BLaER1 (cell line): ENCODE measurements around the gene TST.
A peak's percentile ranks its signal among the peaks of the same experiment; 100 is the strongest.

ENCODE experiments used
- H3K27ac ChIP-seq: shearing (Covaris generic); formaldehyde crosslinking; 2 replicates; pipeline ENCODE4 v1.8.1; 2022
- H3K27me3 ChIP-seq: shearing (Covaris generic); formaldehyde crosslinking; 2 replicates; pipeline ENCODE4 v1.8.1; 2022
- H3K36me3 ChIP-seq: shearing (Covaris generic); formaldehyde crosslinking; 2 replicates; pipeline ENCODE4 v1.8.1; 2022
- H3K4me1 ChIP-seq: shearing (Covaris generic); formaldehyde crosslinking; 2 replicates; pipeline ENCODE4 v1.8.1; 2022
- H3K4me2 ChIP-seq: shearing (Covaris generic); formaldehyde crosslinking; 2 replicates; pipeline ENCODE4 v1.8.1; 2022
- H3K4me3 ChIP-seq: shearing (Covaris generic); formaldehyde crosslinking; 2 replicates; pipeline ENCODE4 v1.8.1; 2022
- H3K9ac ChIP-seq: shearing (Covaris generic); formaldehyde crosslinking; 2 replicates; pipeline ENCODE4 v1.8.1; 2022
- H3K9me3 ChIP-seq: shearing (Covaris generic); formaldehyde crosslinking; 2 replicates; pipeline ENCODE4 v1.8.1; 2022
- H4K20me1 ChIP-seq: shearing (Covaris generic); formaldehyde crosslinking; 2 replicates; pipeline ENCODE4 v1.8.1; 2022
- Cebpa-rat ChIP-seq: shearing (Covaris generic); IDR thresholded peaks from 2 replicates; pipeline ENCODE4 v1.8.1; 2022

Gene TST

DNA sequence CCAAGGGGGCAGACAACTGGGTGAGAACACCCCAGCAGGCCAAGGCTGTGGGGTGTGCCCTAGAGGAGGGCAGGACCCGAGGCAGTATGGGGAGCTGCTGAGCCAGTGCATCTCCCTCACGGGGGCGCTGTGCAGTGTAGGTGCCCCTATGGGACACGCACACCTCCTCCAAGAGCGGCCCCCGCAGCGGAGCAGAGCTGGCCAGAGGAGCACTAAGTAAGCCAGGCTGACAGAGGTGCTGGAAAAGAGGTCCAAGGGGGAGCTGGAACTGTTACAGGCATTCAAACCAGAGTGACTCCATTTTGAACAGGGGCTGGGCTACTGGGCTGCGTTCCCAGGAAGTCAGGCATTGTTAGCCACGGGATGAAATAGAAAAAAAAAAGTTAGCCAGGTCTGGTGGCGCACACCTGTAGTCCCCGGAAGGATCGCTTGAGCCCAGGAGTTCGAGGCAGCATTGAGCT, 41.8 kb downstream of the TST start:
- peak overlapping the region; percentile 41; the same call in 1 of the 2 replicates for H3K9ac ChIP-seq
- H3K4me2 ChIP-seq = peak overlapping the region; percentile 89
- no peaks in the 10 kb centered on the region for H3K27me3 ChIP-seq
- no peaks in the 10 kb centered on the region for H3K36me3 ChIP-seq
- peak overlapping the region; percentile 33; the same call in 1 of the 2 replicates for H3K27ac ChIP-seq
- no peak for TF ChIP-seq Cebpa-rat
- no peaks in the 10 kb centered on the region for H3K9me3 ChIP-seq
- peak overlapping the region; percentile 59 for H3K4me3 ChIP-seq
- H4K20me1 ChIP-seq = no peaks in the 10 kb centered on the region
- peaks cover 24% of the 10 kb centered on the region for H3K4me1 ChIP-seq

- TF ChIP-seq Cebpa-rat = no peak
- Histone ChIP-seq H3K4me2 (peak overlapping the region; percentile 89), H3K9ac (no peak overlapping the region), H3K4me1 (peaks cover 16% of the 10 kb centered on the region), H3K36me3 (no peaks in the 10 kb centered on the region), H4K20me1 (no peaks in the 10 kb centered on the region), H3K4me3 (no peak overlapping the region), H3K27me3 (no peaks in the 10 kb centered on the region), H3K9me3 (no peaks in the 10 kb centered on the region), H3K27ac (no peak overlapping the region)
These were observed 42.6 kb downstream of the TST start for GRCh38 chr22:36976606-36977005.

DNA sequence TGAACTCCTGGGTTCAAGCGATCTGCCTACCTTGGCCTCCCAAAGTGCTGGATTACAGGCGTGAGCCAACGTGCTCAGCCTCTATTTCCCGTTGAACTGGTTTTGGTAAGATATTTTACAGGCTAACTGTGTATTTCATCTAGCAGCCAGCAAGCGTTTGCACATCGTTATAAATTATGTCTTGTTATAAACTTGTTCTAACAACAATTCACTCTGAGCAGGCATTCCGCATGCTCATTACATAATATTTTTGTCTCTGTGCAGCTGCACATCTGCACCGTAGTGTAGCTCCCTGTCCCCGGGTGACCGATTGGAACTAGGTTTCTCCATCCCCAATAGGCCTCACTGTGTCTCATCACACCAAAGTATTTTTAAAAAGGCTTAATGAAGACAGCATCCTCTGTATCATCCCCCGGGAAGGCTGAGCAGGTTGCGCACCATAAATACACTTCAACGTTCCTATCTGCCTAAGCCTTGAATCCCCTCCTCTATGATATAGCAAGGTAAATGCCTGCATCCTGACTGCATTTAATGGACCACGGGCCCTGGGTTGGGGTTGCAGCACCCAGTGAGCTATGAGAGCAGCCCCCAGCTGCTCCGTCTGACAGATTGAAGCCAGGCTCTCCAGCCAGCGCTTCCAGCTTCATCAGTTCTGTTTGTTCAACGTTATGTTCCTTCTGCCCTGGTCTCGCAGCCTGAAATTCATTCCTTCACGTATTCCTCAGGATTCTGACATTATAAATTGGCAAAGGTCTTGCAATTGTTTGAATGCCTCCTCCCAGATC, 47.7 kb downstream of the TST start:
- 0 out of 2 replicates have a peak, but pooled peaks cover 3% of the 10 kb centered on the region for H3K4me1 ChIP-seq
- no peak overlapping the region for H3K9ac ChIP-seq
- no peaks in the 10 kb centered on the region for H3K9me3 ChIP-seq
- H3K4me3 ChIP-seq = no peak overlapping the region
- H3K36me3 ChIP-seq = no peaks in the 10 kb centered on the region
- TF ChIP-seq Cebpa-rat = no peak
- H3K27ac ChIP-seq = no peak overlapping the region
- no peak overlapping the region for H3K4me2 ChIP-seq
- no peaks in the 10 kb centered on the region for H4K20me1 ChIP-seq
- no peaks in the 10 kb centered on the region for H3K27me3 ChIP-seq

DNA sequence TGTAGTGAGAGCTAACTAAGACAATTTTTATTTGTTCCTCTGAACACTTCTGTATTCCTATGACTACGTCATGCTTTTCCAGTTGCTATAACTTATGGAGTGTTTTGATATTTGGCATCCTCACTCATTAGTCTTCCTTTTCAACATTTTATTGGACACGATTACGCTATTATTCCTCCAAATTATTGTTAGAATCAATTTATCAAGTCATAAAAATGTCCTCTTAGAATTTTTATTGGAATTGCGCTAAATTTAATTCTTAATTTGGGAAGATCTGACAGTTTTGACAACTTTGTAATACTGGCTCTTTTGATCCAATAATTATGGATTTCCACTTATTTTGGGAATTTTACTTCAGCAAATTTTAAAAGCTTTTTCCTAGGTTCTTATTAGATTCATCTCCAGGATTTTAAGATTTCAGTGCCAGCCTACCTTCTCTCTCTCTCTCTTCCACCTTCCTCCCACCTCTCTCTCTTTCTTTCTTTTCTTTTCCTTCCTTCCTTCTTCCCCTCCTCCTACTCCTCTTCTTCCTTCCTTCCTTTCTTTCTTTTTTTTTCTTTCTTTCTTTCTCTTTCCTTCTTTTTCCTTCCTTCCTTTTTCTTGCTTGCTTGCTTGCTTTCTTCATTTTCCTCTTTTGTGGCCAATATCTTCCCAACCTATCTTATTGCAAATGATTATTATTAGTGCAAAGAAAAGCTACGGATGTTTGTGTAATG, 50.8 kb downstream of the TST start:
- TF ChIP-seq Cebpa-rat = no peak
- Histone ChIP-seq H3K27ac (no peak overlapping the region), H3K4me2 (no peak overlapping the region), H3K4me1 (no peaks in the 10 kb centered on the region), H3K36me3 (no peaks in the 10 kb centered on the region), H3K4me3 (no peak overlapping the region), H3K9me3 (no peaks in the 10 kb centered on the region), H3K27me3 (no peaks in the 10 kb centered on the region), H4K20me1 (no peaks in the 10 kb centered on the region), H3K9ac (no peak overlapping the region)

DNA sequence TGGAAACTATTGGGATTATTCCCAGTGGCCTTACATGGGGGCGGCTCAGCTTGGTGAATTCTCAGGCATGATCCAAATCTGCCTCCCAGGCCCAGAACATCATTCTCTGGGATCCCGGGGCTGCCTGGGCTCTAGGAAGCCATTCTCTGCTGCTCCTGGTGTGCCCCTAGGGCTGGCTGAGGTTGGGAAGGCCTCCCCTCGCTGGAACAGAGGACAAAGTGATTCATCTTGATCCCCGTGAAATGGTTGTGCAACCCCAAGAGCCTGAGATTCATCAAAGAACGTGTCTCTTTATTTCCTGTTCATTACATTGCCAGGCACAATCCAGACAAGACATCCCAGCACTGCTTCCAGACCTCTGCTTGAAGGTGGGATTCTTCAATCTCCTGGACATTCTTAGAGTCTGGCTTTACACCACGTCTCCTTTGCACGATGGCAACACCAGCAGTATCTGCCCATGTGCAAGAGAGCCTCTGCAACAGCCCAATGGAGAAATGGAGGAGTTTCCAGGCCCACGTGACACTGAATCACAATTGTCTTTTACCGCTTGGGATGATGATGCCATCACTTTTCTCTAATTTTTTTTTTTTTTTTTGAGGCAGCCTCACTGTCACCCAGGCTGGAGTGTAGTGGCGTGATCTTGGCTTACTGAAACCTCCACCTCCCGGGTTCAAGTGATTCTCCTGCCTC, 52.3 kb downstream of the TST start:
- Histone ChIP-seq H3K27me3 (no peaks in the 10 kb centered on the region), H3K9ac (no peak overlapping the region), H4K20me1 (no peaks in the 10 kb centered on the region), H3K4me1 (no peaks in the 10 kb centered on the region), H3K9me3 (no peaks in the 10 kb centered on the region), H3K4me2 (no peak overlapping the region), H3K27ac (no peak overlapping the region), H3K4me3 (no peak overlapping the region), H3K36me3 (no peaks in the 10 kb centered on the region)
- TF ChIP-seq Cebpa-rat = no peak

DNA sequence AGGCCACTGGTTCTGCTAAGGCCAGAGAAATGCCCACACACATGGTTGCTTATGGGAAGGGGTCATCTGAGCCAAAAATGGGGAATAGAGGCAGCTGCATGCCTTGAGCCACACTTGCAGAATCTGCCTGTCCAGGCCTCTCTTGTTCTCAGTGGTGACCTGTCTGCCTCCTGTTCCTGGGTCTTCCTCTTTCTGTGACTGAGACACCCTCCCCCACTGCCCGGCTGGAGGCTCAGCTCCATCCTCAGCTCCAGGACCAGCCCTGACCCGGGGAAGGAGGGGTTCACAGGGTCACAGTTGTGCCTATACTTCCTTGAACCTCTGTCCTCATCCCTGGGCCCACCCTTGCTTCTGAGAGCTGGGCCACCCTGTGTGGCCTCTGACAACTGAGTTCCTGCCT, 53.6 kb downstream of the TST start:
- Histone ChIP-seq H3K4me1 (no peaks in the 10 kb centered on the region), H3K27me3 (no peaks in the 10 kb centered on the region), H3K4me3 (no peak overlapping the region), H3K36me3 (no peaks in the 10 kb centered on the region), H3K27ac (no peak overlapping the region), H3K9me3 (no peaks in the 10 kb centered on the region), H4K20me1 (no peaks in the 10 kb centered on the region), H3K4me2 (no peak overlapping the region), H3K9ac (no peak overlapping the region)
- TF ChIP-seq Cebpa-rat = no peak

DNA sequence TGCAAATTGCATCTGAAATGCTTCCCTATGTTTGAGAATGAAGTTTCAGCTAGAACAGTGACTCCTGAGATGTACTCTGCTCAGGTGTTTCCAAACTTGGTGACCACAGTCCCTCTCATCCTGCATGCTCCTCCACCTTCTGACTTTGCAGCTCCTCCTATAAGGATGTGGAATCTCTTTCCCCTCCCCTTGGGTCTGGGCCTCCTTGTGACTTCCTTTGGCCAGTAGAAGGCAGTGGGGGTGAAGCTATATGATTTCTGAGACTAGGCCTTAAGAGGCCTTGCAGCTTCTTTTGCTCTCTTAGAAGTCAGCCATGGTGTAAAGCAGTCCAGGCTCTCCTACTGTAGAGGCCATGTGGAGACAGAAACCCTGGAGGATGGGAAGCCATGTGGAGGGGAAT, 55.1 kb downstream of the TST start:
- Histone ChIP-seq H3K4me2 (no peak overlapping the region), H3K4me3 (no peak overlapping the region), H4K20me1 (no peaks in the 10 kb centered on the region), H3K27me3 (no peaks in the 10 kb centered on the region), H3K27ac (no peak overlapping the region), H3K9me3 (no peaks in the 10 kb centered on the region), H3K4me1 (no peaks in the 10 kb centered on the region), H3K9ac (no peak overlapping the region), H3K36me3 (no peaks in the 10 kb centered on the region)
- TF ChIP-seq Cebpa-rat = no peak

GRCh38 chr22:36963302-36963701, 55.9 kb downstream of the TST start:
- no peaks in the 10 kb centered on the region for H3K4me1 ChIP-seq
- no peak overlapping the region for H3K4me2 ChIP-seq
- H3K27ac ChIP-seq = no peak overlapping the region
- H3K36me3 ChIP-seq = no peaks in the 10 kb centered on the region
- no peaks in the 10 kb centered on the region for H4K20me1 ChIP-seq
- no peak overlapping the region for H3K9ac ChIP-seq
- H3K9me3 ChIP-seq = no peaks in the 10 kb centered on the region
- H3K4me3 ChIP-seq = no peak overlapping the region
- H3K27me3 ChIP-seq = no peaks in the 10 kb centered on the region
- TF ChIP-seq Cebpa-rat = no peak

- Histone ChIP-seq H3K9ac (no peak overlapping the region), H3K27me3 (no peaks in the 10 kb centered on the region), H3K9me3 (no peaks in the 10 kb centered on the region; the same call in 1 of the 2 replicates), H4K20me1 (no peaks in the 10 kb centered on the region), H3K4me1 (no peaks in the 10 kb centered on the region), H3K4me3 (no peak overlapping the region), H3K36me3 (no peaks in the 10 kb centered on the region), H3K27ac (no peak overlapping the region), H3K4me2 (no peak overlapping the region)
- TF ChIP-seq Cebpa-rat = no peak
These were observed 57.6 kb downstream of the TST start for GRCh38 chr22:36961626-36962025.
